ENCODE measurements around the gene PABPN1L. TPM values are rescaled to one million over a fixed set of nuclear protein-coding genes. Genes with fewer than 3 reads are reported as not detected.
"Not testable (repeated sequence)": the region's sequence is repeated elsewhere in the genome, so short reads cannot be mapped to it uniquely, and the experiment has no call there.

The PABPN1L gene
- total and polyA plus RNA-seq, 2 donors: 0.09 to 0.34 TPM

DNA sequence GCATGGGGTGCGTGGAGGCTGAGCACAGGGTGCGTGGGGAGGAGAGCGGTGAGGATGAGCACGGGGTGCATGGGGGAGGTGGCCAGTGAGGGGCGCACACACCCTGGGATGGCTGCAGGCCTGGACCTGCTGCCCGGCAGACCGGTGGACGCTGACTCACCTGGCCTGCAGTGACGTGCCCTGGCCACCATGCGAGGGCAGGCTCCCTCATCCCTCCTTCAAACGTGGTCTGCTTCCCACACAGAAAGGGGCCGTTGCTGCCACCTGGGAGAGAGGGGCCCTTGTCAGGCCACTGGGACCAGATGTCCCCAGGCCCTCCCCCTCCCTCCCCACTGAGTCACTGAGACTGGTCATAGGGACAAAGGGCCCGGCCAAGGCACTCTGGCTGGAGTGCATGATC is 34.6 kb downstream of the PABPN1L start:
- Histone ChIP-seq H3K36me3 (ENCODE audit: control insufficient read depth in 2 of 2, insufficient read depth in 2 of 2, low read length in 1 of 2) (peaks cover 0 to 7% of the 10 kb centered on the region in 2 donors), H3K27ac (ENCODE audit: low read depth in 1 of 2, low read length in 1 of 2) (no peak overlapping the region), H3K27me3 (ENCODE audit: control insufficient read depth in 2 of 2, insufficient read depth in 1 of 2, low read length in 1 of 2) (no peaks in the 10 kb centered on the region), H3K4me3 (ENCODE audit: low read length in 2 of 2) (no peak overlapping the region), H3K9me3 (ENCODE audit: control insufficient read depth in 2 of 2, insufficient read depth in 1 of 2, low read length in 1 of 2) (no peaks in the 10 kb centered on the region), H3K4me1 (ENCODE audit: control insufficient read depth in 2 of 2, insufficient read depth in 2 of 2, low read length in 2 of 2) (no peaks in the 10 kb centered on the region)
- DNase-seq (ENCODE audit: low read depth in 6 of 9, low spot score in 9 of 9): no peak
- WGBS: 94% methylated on average over 13 of the region's 13 CpGs

DNA sequence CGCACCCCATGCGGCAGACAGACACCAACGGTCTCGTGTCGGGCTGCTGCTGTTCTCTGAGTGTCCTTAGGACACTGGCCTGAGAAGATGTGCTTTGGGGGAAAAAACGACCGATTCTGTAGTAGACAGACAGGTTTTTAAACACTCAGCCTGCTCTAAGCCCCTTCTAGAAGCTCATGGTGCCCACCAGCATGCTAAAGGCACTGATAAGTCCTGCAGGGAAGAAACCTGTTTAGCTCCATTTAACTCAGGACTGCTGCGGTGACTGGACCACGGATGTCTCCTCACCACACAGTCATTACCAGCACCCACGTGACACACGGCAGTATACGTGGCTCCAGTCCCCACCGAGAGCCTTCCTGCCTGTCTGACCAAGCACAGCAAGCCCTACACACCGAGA is 35.7 kb downstream of the PABPN1L start:
- H3K4me3 ChIP-seq (ENCODE audit: low read length in 2 of 2): no peak overlapping the region
- H3K27me3 ChIP-seq (ENCODE audit: control insufficient read depth in 2 of 2, insufficient read depth in 1 of 2, low read length in 1 of 2): no peaks in the 10 kb centered on the region
- no peaks in the 10 kb centered on the region for H3K4me1 ChIP-seq (ENCODE audit: control insufficient read depth in 2 of 2, insufficient read depth in 2 of 2, low read length in 2 of 2)
- peaks cover 0 to 7% of the 10 kb centered on the region in 2 donors for H3K36me3 ChIP-seq (ENCODE audit: control insufficient read depth in 2 of 2, insufficient read depth in 2 of 2, low read length in 1 of 2)
- no peaks in the 10 kb centered on the region for H3K9me3 ChIP-seq (ENCODE audit: control insufficient read depth in 2 of 2, insufficient read depth in 1 of 2, low read length in 1 of 2)
- WGBS: 98% methylated on average over 14 of the region's 14 CpGs
- H3K27ac ChIP-seq (ENCODE audit: low read depth in 1 of 2, low read length in 1 of 2): no peak overlapping the region
- DNase-seq (ENCODE audit: low read depth in 6 of 9, low spot score in 9 of 9): no peak

DNA sequence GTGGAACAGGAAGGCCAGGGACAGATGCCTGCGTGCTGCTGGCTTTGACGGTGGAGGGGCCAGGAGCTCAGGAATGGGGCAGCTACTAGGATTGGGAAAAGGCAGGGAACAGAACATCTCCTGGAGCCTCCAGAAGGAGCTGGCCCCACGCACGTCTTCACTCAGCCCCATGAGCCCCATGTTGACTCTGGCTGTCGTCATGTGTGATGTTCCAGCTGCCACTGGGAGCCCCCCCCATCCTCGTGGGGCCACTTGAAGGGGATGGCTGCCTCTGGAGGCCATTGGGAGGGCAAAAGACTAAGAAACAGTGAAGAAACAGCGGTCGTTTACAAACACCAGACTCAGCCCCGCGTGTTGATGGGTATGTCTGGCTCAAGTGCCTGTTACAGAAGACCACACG is 36.2 kb downstream of the PABPN1L start:
- H3K36me3 ChIP-seq (ENCODE audit: control insufficient read depth in 2 of 2, insufficient read depth in 2 of 2, low read length in 1 of 2): peaks cover 0 to 7% of the 10 kb centered on the region in 2 donors
- WGBS: 93% methylated on average over 11 of the region's 11 CpGs
- no peak for DNase-seq (ENCODE audit: low read depth in 6 of 9, low spot score in 9 of 9)

DNA sequence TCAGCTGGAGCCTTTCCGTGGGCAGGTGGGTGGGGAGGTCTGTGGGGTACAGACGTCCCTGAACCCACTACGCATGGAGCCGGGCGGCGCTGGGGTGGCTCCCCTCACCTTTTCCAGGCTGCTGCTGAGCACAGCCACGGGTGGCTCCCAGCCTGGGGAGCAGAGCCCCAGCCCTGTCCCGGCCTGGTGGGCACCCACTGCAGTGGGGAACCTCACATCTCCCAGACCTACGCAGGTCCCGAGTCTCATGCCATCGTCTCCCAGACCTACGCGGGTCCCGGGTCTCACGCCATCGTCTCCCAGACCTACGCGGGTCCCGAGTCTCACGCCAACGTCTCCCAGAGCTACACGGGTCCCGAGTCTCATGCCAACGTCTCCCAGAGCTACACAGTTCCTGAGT is 37.7 kb downstream of the PABPN1L start:
- 96% methylated on average over 24 of the region's 24 CpGs for WGBS
- peaks cover 0 to 7% of the 10 kb centered on the region in 2 donors for H3K36me3 ChIP-seq (ENCODE audit: control insufficient read depth in 2 of 2, insufficient read depth in 2 of 2, low read length in 1 of 2)
- H3K4me3 ChIP-seq (ENCODE audit: low read length in 2 of 2): no peak overlapping the region
- no peak for DNase-seq (ENCODE audit: low read depth in 6 of 9, low spot score in 9 of 9)
- H3K9me3 ChIP-seq (ENCODE audit: control insufficient read depth in 2 of 2, insufficient read depth in 1 of 2, low read length in 1 of 2): no peaks in the 10 kb centered on the region
- no peaks in the 10 kb centered on the region for H3K27me3 ChIP-seq (ENCODE audit: control insufficient read depth in 2 of 2, insufficient read depth in 1 of 2, low read length in 1 of 2)
- H3K4me1 ChIP-seq (ENCODE audit: control insufficient read depth in 2 of 2, insufficient read depth in 2 of 2, low read length in 2 of 2): no peaks in the 10 kb centered on the region
- H3K27ac ChIP-seq (ENCODE audit: low read depth in 1 of 2, low read length in 1 of 2): no peak overlapping the region

More for the DNA sequence above, 36.2 kb downstream of the PABPN1L start:
- Histone ChIP-seq H3K9me3 (ENCODE audit: control insufficient read depth in 2 of 2, insufficient read depth in 1 of 2, low read length in 1 of 2) (no peaks in the 10 kb centered on the region), H3K4me3 (ENCODE audit: low read length in 2 of 2) (no peak overlapping the region), H3K27ac (ENCODE audit: low read depth in 1 of 2, low read length in 1 of 2) (peak overlapping the region in 1 of 2 donors; percentile 5), H3K4me1 (ENCODE audit: control insufficient read depth in 2 of 2, insufficient read depth in 2 of 2, low read length in 2 of 2) (no peaks in the 10 kb centered on the region), H3K27me3 (ENCODE audit: control insufficient read depth in 2 of 2, insufficient read depth in 1 of 2, low read length in 1 of 2) (no peaks in the 10 kb centered on the region)

DNA sequence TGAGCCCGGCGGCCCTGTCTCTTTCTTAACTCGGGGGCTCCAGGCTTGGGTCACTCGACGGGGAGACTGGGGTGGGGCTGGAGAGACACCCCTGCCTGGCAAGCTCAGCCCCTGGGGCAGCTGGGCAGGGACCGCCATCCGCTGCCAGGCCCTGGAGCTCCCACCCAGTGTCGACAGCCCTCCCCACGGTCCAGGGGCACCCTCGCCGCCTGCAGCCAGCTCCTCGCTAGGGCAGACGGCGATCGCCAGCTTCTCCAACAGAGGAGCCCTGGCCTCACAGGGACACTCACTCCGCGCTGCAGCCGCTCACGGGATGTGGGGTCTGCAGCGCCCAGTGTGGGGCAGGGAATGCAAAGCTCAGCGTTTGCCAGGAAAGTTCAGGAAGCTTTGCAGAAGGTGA is 38.7 kb downstream of the PABPN1L start:
- WGBS: 98% methylated on average over 21 of the region's 21 CpGs
- H3K27ac ChIP-seq (ENCODE audit: low read depth in 1 of 2, low read length in 1 of 2): no peak overlapping the region
- H3K4me3 ChIP-seq (ENCODE audit: low read length in 2 of 2): no peak overlapping the region
- peaks cover 0 to 9% of the 10 kb centered on the region in 2 donors for H3K36me3 ChIP-seq (ENCODE audit: control insufficient read depth in 2 of 2, insufficient read depth in 2 of 2, low read length in 1 of 2)
- DNase-seq (ENCODE audit: low read depth in 6 of 9, low spot score in 9 of 9): no peak
- no peaks in the 10 kb centered on the region for H3K4me1 ChIP-seq (ENCODE audit: control insufficient read depth in 2 of 2, insufficient read depth in 2 of 2, low read length in 2 of 2)
- no peaks in the 10 kb centered on the region for H3K27me3 ChIP-seq (ENCODE audit: control insufficient read depth in 2 of 2, insufficient read depth in 1 of 2, low read length in 1 of 2)
- peaks cover 0 to 5% of the 10 kb centered on the region in 2 donors for H3K9me3 ChIP-seq (ENCODE audit: control insufficient read depth in 2 of 2, insufficient read depth in 1 of 2, low read length in 1 of 2)

DNA sequence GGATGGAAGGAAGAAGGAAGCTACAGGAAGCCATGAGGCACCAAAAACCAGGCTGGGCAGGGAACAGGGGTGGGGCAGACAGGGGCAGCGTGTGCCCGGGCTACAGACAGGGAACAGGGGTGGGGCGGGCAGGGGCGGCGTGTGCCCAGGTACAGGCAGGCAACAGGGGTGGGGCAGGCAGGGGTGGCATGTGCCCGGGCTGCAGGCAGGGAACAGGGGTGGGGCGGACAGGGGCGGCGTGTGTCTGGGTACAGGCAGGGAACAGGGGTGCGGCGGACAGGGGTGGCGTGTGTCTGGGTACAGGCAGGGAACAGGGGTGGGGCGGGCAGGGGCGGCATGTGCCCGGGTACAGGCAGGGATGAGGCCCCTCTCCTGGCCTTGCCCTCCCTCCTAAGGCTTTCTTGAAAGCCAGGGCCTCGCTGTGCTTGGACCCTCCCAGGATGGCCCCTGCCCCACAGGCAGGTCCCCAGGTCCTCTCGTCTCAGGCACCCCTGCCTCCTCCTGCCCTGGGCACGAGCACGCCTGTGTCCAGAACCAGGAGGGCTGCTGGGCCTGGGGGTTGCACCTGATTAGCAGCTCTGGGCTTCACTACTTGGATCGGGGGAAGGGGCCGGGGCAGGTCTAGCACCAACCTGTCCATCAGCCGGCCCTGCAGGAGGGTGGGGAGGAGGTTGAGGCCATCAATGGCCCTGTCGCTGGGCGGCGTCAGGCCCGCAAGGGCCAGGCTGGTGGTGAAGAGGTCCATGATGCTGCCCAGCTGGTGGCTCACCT is 40.2 kb downstream of the PABPN1L start:
- whole genome bisulfite sequencing: 97% methylated on average over 26 of the region's 26 CpGs
- no peaks in the 10 kb centered on the region for H3K27me3 ChIP-seq (ENCODE audit: control insufficient read depth in 2 of 2, insufficient read depth in 1 of 2, low read length in 1 of 2)
- no peak for DNase-seq (ENCODE audit: low read depth in 6 of 9, low spot score in 9 of 9)
- H3K4me3 ChIP-seq (ENCODE audit: low read length in 2 of 2): no peak overlapping the region
- no peak overlapping the region for H3K27ac ChIP-seq (ENCODE audit: low read depth in 1 of 2, low read length in 1 of 2)
- H3K4me1 ChIP-seq (ENCODE audit: control insufficient read depth in 2 of 2, insufficient read depth in 2 of 2, low read length in 2 of 2): no peaks in the 10 kb centered on the region
- peaks cover 0 to 24% of the 10 kb centered on the region in 2 donors for H3K36me3 ChIP-seq (ENCODE audit: control insufficient read depth in 2 of 2, insufficient read depth in 2 of 2, low read length in 1 of 2)
- peaks cover 0 to 6% of the 10 kb centered on the region in 2 donors for H3K9me3 ChIP-seq (ENCODE audit: control insufficient read depth in 2 of 2, insufficient read depth in 1 of 2, low read length in 1 of 2)

DNA sequence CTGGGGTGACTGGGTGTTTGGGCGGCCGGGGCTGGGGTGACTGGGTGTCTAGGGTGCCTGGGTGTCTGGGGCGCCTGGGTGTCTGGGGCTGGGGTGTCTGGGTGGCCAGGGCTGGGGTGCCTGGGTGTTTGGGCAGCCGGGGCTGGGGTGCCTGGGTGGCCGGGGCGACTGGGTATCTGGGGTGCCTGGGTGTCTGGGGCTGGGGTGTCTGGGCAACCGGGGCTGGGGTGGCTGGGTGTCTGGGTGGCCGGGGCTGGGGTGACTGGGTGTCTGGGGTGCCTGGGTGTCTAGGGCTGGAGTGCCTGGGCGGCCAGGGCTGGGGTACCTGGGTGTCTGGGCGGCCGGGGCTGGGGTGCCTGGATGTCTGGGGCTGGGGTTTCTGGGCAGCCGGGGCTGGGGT is 41.3 kb downstream of the PABPN1L start:
- H3K4me3 ChIP-seq (ENCODE audit: low read length in 2 of 2): no peak overlapping the region
- H3K4me1 ChIP-seq (ENCODE audit: control insufficient read depth in 2 of 2, insufficient read depth in 2 of 2, low read length in 2 of 2): no peaks in the 10 kb centered on the region
- DNase-seq (ENCODE audit: low read depth in 6 of 9, low spot score in 9 of 9): no peak
- H3K27me3 ChIP-seq (ENCODE audit: control insufficient read depth in 2 of 2, insufficient read depth in 1 of 2, low read length in 1 of 2): no peaks in the 10 kb centered on the region
- peaks cover 0 to 24% of the 10 kb centered on the region in 2 donors for H3K36me3 ChIP-seq (ENCODE audit: control insufficient read depth in 2 of 2, insufficient read depth in 2 of 2, low read length in 1 of 2)
- WGBS: 90% methylated on average over 11 of the region's 12 CpGs
- H3K27ac ChIP-seq (ENCODE audit: low read depth in 1 of 2, low read length in 1 of 2): no peak overlapping the region
- H3K9me3 ChIP-seq (ENCODE audit: control insufficient read depth in 2 of 2, insufficient read depth in 1 of 2, low read length in 1 of 2): peaks cover 0 to 6% of the 10 kb centered on the region in 2 donors

DNA sequence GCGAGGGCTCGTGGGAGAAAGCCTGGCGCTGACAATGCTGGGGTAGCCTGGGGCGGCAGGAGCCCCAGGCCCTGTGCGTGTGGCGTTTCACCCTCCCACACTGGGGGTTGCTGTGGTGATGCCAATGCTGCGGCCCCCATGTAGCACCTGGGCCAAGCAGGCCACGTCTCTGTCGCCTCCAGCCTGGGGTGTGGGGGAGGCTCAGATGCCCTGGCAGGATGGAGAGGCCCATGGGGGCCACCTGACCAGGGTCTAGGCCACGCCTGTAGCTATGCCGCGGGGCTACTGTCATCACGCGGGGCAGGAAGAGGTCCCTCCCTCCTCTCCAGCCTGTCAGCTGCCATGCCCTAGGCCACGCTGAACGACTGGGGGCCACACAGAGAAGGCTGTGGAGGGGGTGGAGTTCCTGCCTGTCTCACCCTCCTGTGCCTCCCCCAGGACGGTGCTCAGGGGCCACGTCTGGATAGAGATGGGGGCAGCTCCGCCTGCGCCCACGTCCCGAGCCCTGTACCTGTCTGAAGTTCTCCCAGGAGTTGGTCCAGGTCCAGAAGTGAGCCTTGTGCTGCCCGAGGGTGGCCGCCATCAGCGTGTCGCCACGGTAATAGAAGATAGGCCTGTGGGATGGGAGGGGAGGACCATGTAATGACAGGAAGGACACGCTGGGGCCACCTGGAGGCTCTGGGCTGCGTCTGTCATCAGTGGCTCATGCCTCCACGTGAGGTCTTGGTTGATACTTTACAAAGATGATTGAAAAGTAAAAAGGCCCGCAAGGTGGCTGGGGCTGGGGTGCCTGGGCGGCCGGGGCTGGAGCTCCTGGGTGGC is 42.0 kb downstream of the PABPN1L start:
- H3K36me3 ChIP-seq (ENCODE audit: control insufficient read depth in 2 of 2, insufficient read depth in 2 of 2, low read length in 1 of 2): peaks cover 0 to 24% of the 10 kb centered on the region in 2 donors
- WGBS: 93% methylated on average over 33 of the region's 33 CpGs

DNA sequence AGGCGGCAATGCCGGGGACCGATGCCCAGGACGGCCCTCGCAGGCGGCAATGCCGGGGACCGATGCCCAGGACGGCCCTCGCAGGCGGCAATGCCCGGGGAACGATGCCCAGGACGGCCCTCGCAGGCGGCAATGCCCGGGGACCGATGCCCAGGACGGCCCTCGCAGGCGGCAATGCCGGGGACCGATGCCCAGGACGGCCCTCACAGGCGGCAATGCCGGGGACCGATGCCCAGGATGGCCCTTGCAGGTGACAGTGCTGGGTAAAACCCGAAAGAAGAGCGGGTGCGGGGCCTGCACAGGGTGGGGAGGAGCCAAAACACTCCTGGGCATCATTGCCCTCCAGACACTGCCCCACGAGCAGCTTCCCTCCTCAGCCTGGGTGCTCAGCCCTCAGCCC is 42.8 kb downstream of the PABPN1L start:
- not testable (repeated sequence) for H3K27me3 ChIP-seq (ENCODE audit: control insufficient read depth in 2 of 2, insufficient read depth in 1 of 2, low read length in 1 of 2); H3K27ac ChIP-seq (ENCODE audit: low read depth in 1 of 2, low read length in 1 of 2); H3K4me1 ChIP-seq (ENCODE audit: control insufficient read depth in 2 of 2, insufficient read depth in 2 of 2, low read length in 2 of 2); H3K4me3 ChIP-seq (ENCODE audit: low read length in 2 of 2); DNase-seq (ENCODE audit: low read depth in 6 of 9, low spot score in 9 of 9); H3K9me3 ChIP-seq (ENCODE audit: control insufficient read depth in 2 of 2, insufficient read depth in 1 of 2, low read length in 1 of 2)
- WGBS: 98% methylated on average over 29 of the region's 31 CpGs
- H3K36me3 ChIP-seq (ENCODE audit: control insufficient read depth in 2 of 2, insufficient read depth in 2 of 2, low read length in 1 of 2): peaks cover 0 to 24% of the 10 kb centered on the region in 2 donors

More for the DNA sequence above, 42.0 kb downstream of the PABPN1L start:
- Histone ChIP-seq H3K27me3 (ENCODE audit: control insufficient read depth in 2 of 2, insufficient read depth in 1 of 2, low read length in 1 of 2) (no peaks in the 10 kb centered on the region), H3K9me3 (ENCODE audit: control insufficient read depth in 2 of 2, insufficient read depth in 1 of 2, low read length in 1 of 2) (peaks cover 0 to 6% of the 10 kb centered on the region in 2 donors), H3K4me1 (ENCODE audit: control insufficient read depth in 2 of 2, insufficient read depth in 2 of 2, low read length in 2 of 2) (no peaks in the 10 kb centered on the region), H3K27ac (ENCODE audit: low read depth in 1 of 2, low read length in 1 of 2) (no peak overlapping the region), H3K4me3 (ENCODE audit: low read length in 2 of 2) (no peak overlapping the region)
- no peak for DNase-seq (ENCODE audit: low read depth in 6 of 9, low spot score in 9 of 9)
